SKM-1 (cell line): Measurements from ENCODE around the gene KCNQ2.

Experiments
- DNase-seq: peaks from one replicate; lab custom pipeline; 2025; ENCODE audit not compliant: unreplicated experiment; lab: John Stamatoyannopoulos, UW

The KCNQ2 gene

GRCh38 chr20:63471717-63471980 is 806 bp downstream of the KCNQ2 start:
- DNase-seq = no peak

DNA sequence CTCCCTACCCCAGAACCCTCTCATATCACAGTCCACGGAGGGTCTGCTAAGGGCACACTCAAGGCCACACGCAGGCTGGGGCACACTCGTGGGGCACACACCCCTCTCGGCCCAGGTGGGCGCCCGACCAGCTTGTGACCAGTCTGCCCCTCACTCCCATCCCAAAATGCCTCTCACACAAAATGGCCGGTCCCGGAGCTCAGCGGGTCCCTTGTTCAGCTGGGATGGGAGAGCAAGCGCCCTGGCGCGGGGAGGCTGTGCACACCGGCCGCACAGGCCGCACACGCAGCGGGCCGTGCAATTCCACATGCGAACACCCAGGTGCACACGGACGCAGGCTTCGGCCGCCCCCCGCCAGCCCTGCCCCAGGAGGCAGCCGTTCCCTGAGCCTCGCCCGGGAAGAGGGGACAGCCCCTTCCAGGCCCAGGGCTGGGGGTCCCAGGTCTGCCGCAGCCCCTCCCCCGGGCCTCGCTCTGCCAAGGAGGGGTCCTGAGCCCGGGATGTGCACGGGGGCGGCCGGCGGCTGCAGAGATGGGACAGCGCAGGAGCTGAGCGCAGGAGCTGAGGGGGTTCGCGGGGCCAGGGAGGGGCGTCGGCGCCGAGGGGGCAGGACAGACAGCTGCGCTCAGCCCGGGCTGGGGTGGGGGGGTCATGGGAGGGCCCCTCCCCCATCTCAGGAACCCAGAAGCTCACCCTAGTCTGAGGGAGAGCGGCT is 1.3 kb downstream of the KCNQ2 start:
- no peak for DNase-seq

GRCh38 chr20:63470410-63470809 is 2.0 kb downstream of the KCNQ2 start:
- DNase-seq = no peak

DNA sequence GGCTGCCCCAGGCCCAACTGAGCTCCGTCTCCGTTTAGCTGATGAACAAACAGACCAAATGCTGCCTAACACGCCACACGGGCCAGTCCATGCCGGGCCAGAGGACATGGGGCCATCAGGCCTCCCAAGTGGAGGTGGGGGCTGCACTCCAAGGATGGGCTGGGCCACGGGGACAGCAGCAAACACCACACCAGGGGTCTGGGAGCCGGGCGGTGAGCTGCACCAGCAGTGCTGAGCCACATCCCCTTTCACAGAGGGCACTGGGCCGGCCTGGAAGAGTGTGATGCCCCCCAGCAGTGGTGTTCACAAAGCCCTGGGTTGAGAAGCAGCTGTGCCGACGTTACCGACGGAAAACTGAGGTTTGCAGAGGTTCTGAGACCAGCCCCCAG is 2.7 kb downstream of the KCNQ2 start:
- DNase-seq = no peak

GRCh38 chr20:63469019-63469712 is 3.3 kb downstream of the KCNQ2 start:
- no peak for DNase-seq

DNA sequence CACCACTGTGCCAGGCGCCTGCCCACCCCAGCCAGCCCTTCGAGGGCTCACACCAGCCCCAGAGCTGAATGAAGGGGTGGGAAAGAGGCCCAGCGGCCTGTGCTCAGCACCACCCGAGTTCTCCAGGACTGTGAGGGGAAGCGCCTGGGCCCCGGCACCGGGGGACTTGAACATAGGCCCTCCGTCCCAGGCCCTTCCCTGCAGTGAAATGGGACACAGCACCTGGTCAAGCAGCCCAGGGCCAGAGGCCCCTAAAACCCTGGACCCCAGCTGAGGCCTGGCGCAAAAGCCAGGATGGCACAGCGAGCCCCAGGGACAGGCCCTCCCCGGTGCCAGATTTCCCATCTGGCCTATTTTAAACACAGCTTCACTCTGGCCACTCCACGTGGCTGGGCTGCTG is 4.0 kb downstream of the KCNQ2 start:
- DNase-seq = no peak

DNA sequence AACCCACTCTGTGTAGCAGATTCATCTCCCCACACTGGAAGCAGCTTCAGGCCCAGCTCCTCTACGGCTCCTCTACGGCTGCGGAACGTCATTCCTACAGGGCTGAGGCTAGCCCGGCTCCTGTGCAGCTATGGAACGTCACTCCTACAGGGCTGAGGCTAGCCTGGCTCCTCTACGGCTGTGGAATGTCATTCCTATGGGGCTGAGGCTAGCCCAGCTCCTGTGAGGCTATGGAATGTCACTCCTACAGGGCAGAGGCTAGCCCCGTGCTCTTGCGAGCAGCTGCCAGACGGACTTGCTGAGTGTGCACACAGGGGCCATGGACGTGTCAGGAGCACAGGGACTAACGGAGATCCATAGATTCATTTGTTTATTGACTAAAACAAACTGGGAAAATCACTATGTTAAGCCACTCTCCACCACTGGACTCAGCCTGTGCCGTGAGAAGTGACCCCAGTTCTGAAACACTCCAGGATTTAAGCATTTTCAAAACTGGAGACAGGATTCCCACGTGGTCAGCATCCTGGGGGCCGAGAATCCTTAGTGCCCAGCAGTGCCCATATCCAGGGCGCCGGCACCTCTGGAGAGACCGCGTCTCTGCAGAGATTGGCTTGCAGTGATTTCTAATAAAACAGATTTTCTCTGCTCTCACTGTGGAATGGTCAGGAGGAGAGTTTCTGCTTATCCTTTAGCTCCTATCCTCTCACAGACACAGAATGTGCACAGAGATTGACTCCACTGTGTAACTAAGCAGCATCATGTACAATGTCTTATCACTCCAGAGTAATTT is 5.0 kb downstream of the KCNQ2 start:
- no peak for DNase-seq

DNA sequence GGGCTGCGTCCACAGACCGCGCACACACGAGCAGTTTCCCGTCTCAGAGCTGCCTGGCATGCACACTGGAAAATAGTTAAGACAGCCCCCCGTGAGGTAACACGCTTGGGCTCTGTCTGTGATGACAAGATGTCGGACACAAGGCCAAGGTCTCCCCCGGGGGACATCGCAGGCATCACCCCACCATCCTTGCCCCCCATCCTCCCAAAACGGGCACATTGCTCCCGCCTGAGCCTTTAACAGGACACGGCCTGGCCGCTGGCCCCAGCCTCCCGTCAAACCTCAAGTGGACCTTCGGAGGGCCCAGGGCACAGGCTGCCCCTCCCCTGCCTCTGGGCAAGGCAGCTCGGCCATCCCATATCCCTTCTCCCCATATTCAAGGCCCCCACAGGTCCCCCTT is 5.6 kb downstream of the KCNQ2 start:
- no peak for DNase-seq

- no peak for DNase-seq
Measured at GRCh38 chr20:63466250-63466825, 6.1 kb downstream of the KCNQ2 start.

- no peak for DNase-seq
Measured at GRCh38 chr20:63465380-63466249, 6.8 kb downstream of the KCNQ2 start.

GRCh38 chr20:63464289-63464635 is 8.2 kb downstream of the KCNQ2 start:
- DNase-seq = no peak

DNA sequence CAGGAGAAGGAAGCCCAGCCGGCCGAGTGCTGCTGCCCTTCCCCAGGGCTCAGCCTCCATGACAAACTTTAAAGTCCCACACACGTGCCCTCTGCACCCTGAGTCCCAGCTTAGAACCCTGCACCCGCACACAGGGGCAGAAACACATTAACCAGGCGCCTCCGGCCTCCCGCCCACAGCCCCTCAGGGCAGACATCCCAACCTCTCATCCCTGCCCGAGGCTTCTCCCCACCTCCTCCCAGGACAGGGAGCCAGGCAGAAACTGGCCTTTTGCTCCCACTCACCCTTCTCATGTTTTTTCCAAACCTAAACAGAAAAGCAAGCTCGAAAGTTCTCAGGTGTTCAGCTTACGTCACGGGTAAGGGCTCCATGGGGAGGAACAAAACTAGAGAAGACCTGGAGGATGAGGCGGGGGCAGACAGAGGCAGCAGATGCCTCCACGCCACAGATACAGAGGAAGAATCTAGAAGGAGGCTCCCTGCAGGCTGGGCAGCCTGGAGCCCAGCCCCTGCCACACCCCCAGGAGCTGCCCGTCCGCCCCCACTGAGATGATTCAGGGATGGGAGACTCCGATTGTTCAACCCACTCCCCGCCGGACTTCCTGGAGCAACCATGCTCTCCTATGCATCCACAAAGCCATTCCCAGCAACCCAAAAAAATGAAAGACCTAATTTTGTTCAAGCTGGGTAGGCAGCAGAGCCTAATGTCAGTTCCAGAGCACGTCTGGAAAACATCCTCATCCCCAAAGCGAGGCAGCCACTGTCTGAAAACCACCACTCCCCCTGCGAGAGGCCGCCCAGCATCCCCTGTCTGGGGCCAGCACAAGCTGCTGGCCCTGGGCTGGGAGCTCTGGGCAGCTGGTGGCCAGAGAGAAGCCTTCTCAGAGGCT is 8.8 kb downstream of the KCNQ2 start:
- DNase-seq = no peak

- DNase-seq = no peak
Measured at GRCh38 chr20:63462244-63462643, 10.2 kb downstream of the KCNQ2 start.

DNA sequence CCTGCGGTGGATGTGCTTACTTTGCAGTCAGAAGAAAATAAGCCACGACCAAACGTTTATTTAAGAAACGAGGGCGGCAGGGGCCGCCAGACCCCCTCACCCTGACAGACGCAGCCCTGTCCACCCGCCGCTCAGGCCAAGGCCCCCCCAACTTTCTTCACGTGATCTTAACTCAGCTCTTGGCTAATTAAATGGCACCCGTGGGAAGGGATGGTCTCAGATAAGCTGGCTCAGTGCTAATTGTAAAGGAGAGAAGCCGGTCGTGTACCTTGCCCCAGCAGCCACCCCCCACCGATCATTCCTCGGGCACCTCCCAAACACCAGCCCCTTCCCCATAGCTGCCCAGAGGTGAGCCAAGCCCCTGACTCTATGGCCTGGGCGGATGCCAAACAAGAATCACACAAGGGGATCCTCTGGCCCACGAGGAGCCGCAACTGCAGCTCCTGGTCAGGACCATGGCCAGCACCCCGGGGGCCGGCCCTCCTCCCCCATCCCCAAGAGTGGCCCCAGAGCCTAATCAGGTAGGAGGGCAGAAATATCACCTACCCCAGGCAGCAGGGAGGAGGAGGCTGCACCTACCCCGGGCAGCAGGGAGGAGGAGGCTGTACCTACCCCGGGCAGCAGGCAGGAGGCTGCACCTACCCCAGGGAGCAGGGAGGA is 11.2 kb downstream of the KCNQ2 start:
- DNase-seq = no peak

DNA sequence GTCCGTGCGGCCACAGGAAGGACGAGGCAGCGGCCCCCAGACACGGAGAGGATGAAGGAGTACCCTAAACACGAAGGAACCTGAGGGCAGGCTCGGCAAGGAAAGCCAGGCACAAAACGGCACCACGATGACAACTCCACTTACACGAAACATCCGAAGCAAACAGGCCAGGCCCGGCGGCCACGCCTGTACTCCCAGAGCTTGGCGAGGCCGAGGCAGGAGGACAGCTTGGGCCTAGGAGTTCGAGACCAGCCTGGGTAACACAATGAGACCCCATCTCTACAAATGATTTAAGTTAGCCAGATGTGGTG is 13.4 kb downstream of the KCNQ2 start:
- no peak for DNase-seq

- DNase-seq = no peak
Measured at GRCh38 chr20:63458170-63459069, 14.0 kb downstream of the KCNQ2 start.

- DNase-seq = no peak
Measured at GRCh38 chr20:63457737-63458136, 14.7 kb downstream of the KCNQ2 start.

DNA sequence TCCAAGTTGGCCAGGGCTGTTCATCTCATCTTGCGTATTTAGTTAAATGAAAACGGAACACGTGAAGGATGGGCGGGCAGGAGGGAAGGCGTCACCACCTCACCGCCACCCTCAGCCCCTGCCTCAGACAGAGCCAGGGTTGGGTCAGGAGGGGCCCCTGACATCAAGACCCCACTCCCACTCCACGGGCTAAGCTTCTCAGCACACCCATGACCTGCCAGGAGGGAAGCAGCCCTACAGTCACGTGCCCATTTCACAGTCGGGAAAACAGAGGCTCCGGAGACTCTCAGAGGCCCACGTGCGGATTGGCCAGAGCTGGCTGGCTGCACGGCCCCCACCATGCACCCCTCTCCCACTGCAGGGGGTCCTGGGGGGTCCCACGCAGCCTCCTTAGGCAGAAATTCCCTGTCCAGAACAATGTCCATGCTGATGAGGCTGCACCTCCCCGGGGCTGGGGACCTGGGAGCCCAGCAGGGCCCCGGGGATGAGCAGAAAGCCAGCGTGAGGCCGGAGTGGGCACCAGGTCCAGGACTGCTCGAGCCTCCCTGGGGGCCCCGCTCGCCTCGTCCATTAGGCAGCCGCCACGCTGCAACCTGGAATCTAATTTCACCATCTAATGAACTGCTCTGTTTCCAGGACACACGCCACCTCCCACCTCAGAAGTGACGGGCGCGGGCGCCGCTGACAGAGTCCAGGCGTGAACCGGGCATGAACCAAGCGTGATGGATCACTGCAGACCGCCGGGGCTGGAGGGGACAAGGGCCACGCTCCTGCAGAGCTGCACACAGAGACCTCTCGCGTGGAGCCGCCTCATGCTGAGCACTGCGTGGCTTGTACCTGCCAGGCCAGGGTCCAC is 15.8 kb downstream of the KCNQ2 start:
- DNase-seq = no peak
